Measurements from ENCODE around the gene THUMPD1.

THUMPD1 gene

GRCh38 chr16:20689668-20690067 lies 52.0 kb downstream of the THUMPD1 start:
- DNase-seq = no peak

GRCh38 chr16:20683812-20684211 lies 57.8 kb downstream of the THUMPD1 start:
- DNase-seq = peak in 2 of 3 donors; percentile 22 to 51

Data from suppressor macrophage treated with lipopolysaccharide for 1 hour (primary cell).